Keratinocyte (primary cell): ENCODE measurements around the gene HEXIM1.

Source experiments
- EZH2 ChIP-seq: IDR thresholded peaks from one replicate; pipeline ENCODE4 v1.6.1; 2012; ENCODE audit warnings: inconsistent platforms, mild to moderate bottlenecking, low read length, moderate library complexity
- TF ChIP-seq, protein P1 (sequence below), 3 experiments: IDR thresholded peaks in 1 of 3; conservative IDR thresholded peaks in 1 of 3; optimal IDR thresholded peaks in 1 of 3; 2 replicates in 2 of 3; 3 replicates in 1 of 3; pipeline versions ENCODE3 to v1.5.1; 2011; ENCODE audit warnings: low read length in 3 of 3, mild to moderate bottlenecking in 3 of 3, moderate library complexity in 2 of 3, control low read depth in 1 of 3, inconsistent platforms in 1 of 3; ENCODE audit not compliant: insufficient read depth in 2 of 3; ENCODE audit errors: extremely low read depth in 1 of 3

GRCh38 chr17:45190503-45191255 lies 42.4 kb downstream of the HEXIM1 start:
- TF ChIP-seq, protein P1, sequence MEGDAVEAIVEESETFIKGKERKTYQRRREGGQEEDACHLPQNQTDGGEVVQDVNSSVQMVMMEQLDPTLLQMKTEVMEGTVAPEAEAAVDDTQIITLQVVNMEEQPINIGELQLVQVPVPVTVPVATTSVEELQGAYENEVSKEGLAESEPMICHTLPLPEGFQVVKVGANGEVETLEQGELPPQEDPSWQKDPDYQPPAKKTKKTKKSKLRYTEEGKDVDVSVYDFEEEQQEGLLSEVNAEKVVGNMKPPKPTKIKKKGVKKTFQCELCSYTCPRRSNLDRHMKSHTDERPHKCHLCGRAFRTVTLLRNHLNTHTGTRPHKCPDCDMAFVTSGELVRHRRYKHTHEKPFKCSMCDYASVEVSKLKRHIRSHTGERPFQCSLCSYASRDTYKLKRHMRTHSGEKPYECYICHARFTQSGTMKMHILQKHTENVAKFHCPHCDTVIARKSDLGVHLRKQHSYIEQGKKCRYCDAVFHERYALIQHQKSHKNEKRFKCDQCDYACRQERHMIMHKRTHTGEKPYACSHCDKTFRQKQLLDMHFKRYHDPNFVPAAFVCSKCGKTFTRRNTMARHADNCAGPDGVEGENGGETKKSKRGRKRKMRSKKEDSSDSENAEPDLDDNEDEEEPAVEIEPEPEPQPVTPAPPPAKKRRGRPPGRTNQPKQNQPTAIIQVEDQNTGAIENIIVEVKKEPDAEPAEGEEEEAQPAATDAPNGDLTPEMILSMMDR (optimal IDR thresholded peaks at IDR 0.05 in 1 of 3, IDR thresholded peaks at IDR 0.05 in 1 of 3, conservative IDR thresholded peaks at IDR 0.05 in 1 of 3; ENCODE audit: extremely low read depth in 1 of 3, insufficient read depth in 2 of 3, low read length in 3 of 3), result no peak
- TF ChIP-seq EZH2, result no peak
